IPS DF 4.7 (cell line): Measurements from ENCODE around the gene ELF5.

Experiments
- DNase-seq: peaks from one replicate; pipeline ENCODE4 v3.0.0-alpha.2; 2013; ENCODE audit warnings: low spot score; ENCODE audit errors: extremely low read depth

The ELF5 gene

GRCh38 chr11:34513682-34514449 is at the start of gene ELF5:
Gene ELF5, minus strand, starts transcription at chr11:34513794. Its CDS starts 8,045 bp downstream, at chr11:34505749.
- DNase-seq = no peak

GRCh38 chr11:34562976-34563375 is 49.4 kb upstream of the ELF5 start:
- no peak for DNase-seq

GRCh38 chr11:34560511-34560910 is 46.9 kb upstream of the ELF5 start:
- DNase-seq = no peak

GRCh38 chr11:34558673-34559072 is 45.1 kb upstream of the ELF5 start:
- DNase-seq = no peak

GRCh38 chr11:34558211-34558610 is 44.6 kb upstream of the ELF5 start:
- DNase-seq = no peak

GRCh38 chr11:34552270-34552669 is 38.7 kb upstream of the ELF5 start:
- no peak for DNase-seq

GRCh38 chr11:34549271-34549670 is 35.7 kb upstream of the ELF5 start:
- no peak for DNase-seq

GRCh38 chr11:34548278-34548677 is 34.7 kb upstream of the ELF5 start:
- DNase-seq = no peak

GRCh38 chr11:34546511-34547209 is 33.1 kb upstream of the ELF5 start:
- DNase-seq = no peak

- DNase-seq = no peak
These were observed 28.5 kb upstream of the ELF5 start for GRCh38 chr11:34542089-34542488.

- no peak for DNase-seq
These were observed 27.3 kb upstream of the ELF5 start for GRCh38 chr11:34540870-34541269.

GRCh38 chr11:34537636-34538035 is 24.0 kb upstream of the ELF5 start:
- no peak for DNase-seq

- DNase-seq = no peak
These were observed 22.5 kb upstream of the ELF5 start for GRCh38 chr11:34536056-34536455.

GRCh38 chr11:34534826-34535225 is 21.2 kb upstream of the ELF5 start:
- DNase-seq = no peak

GRCh38 chr11:34531663-34532062 is 18.1 kb upstream of the ELF5 start:
- DNase-seq = no peak

GRCh38 chr11:34530545-34531234 is 17.1 kb upstream of the ELF5 start:
- no peak for DNase-seq

- DNase-seq = no peak
These were observed 16.0 kb upstream of the ELF5 start for GRCh38 chr11:34529643-34530042.

GRCh38 chr11:34528072-34528471 is 14.5 kb upstream of the ELF5 start:
- no peak for DNase-seq

GRCh38 chr11:34525888-34526657 is 12.5 kb upstream of the ELF5 start:
- DNase-seq = no peak

- no peak for DNase-seq
These were observed 11.5 kb upstream of the ELF5 start for GRCh38 chr11:34525098-34525497.

GRCh38 chr11:34524696-34525095 is 11.1 kb upstream of the ELF5 start:
- DNase-seq = no peak

- no peak for DNase-seq
These were observed 9.5 kb upstream of the ELF5 start for GRCh38 chr11:34523053-34523452.
